IMR-90 (cell line): ENCODE results near the gene FNDC3B. TPM values are rescaled to one million over a fixed set of nuclear protein-coding genes. Genes with fewer than 3 reads are reported as not detected.
A peak's percentile ranks its signal among the peaks of the same experiment; 100 is the strongest.

Source experiments
- ATAC-seq: fragments of 200-7000 bp; cut with Tn5 transposase; 2 replicates; pipeline ENCODE4 v1.9.1; 2020; ENCODE audit warnings: low read depth, mild to moderate bottlenecking, moderate library complexity
- BruUV-seq: library from RNA; stranded (reverse); fragments of 400-500 nt; replicated peaks from 2 replicates; lab custom pipeline; 2021; lab: Mats Ljungman, UMichigan
- CTCF ChIA-PET: fragments of 300-600 bp; formaldehyde crosslinking; extraction: SDS; loops from one replicate; lab custom pipeline; 2021; ENCODE audit warnings: antibody characterized with exemption; lab: Yijun Ruan, JAX
- POLR2A ChIA-PET: fragments of 300-600 bp; sonication (Branson Sonifier 250); formaldehyde crosslinking; loops from one replicate; lab custom pipeline; 2022; ENCODE audit warnings: antibody characterized with exemption; ENCODE audit not compliant: unreplicated experiment; lab: Charles Lee
- DNase-seq: peaks from one replicate; pipeline ENCODE4 v3.0.0; 2013
- H2AFZ ChIP-seq: replicated peaks from 2 replicates; pipeline ENCODE3; 2013; ENCODE audit warnings: low read length, mild to moderate bottlenecking; ENCODE audit not compliant: poor library complexity
- H2AK5ac ChIP-seq: 2 replicates; pipeline ENCODE4 v1.6.1; 2013; ENCODE audit warnings: low read depth, low read length, inconsistent platforms
- H2AK9ac ChIP-seq: replicated peaks from 2 replicates; pipeline ENCODE3; 2013; ENCODE audit warnings: mild to moderate bottlenecking, low read depth, low read length, moderate library complexity; ENCODE audit not compliant: poor library complexity
- H2BK120ac ChIP-seq: 2 replicates; pipeline ENCODE4 v1.6.1; 2013; ENCODE audit warnings: low read depth, low read length, inconsistent platforms
- H2BK15ac ChIP-seq: 3 replicates; pipeline ENCODE4 v1.6.1; 2013; ENCODE audit warnings: low read depth, low read length, inconsistent platforms
- H2BK20ac ChIP-seq: 2 replicates; pipeline ENCODE4 v1.6.1; 2013; ENCODE audit warnings: low read depth, mild to moderate bottlenecking, inconsistent platforms, low read length, moderate library complexity
- H2BK5ac ChIP-seq: 2 replicates; pipeline ENCODE4 v1.6.1; 2013; ENCODE audit warnings: mild to moderate bottlenecking, low read depth, low read length, inconsistent platforms; ENCODE audit not compliant: poor library complexity, severe bottlenecking
- H3K14ac ChIP-seq: replicated peaks from 2 replicates; pipeline ENCODE4 v1.6.1; 2013; ENCODE audit warnings: low read depth, low read length, inconsistent platforms
- H3K18ac ChIP-seq: 2 replicates; pipeline ENCODE4 v1.6.1; 2013; ENCODE audit warnings: low read depth, low read length, control low read depth
- H3K23ac ChIP-seq: 2 replicates; pipeline ENCODE4 v1.6.1; 2013; ENCODE audit warnings: low read depth, low read length, inconsistent platforms
- H3K27ac ChIP-seq: 2 replicates; pipeline ENCODE4 v1.5.1; 2013; ENCODE audit warnings: mild to moderate bottlenecking, control low read depth, low read length; ENCODE audit not compliant: insufficient read depth
- H3K27me3 ChIP-seq: 2 replicates; pipeline ENCODE4 v1.6.1; 2013; ENCODE audit warnings: low read length; ENCODE audit not compliant: control insufficient read depth, insufficient read depth
- H3K36me3 ChIP-seq: 2 replicates; pipeline ENCODE4 v1.6.1; 2013; ENCODE audit warnings: low read length, mixed read lengths; ENCODE audit not compliant: control insufficient read depth, insufficient read depth
- H3K4ac ChIP-seq: 2 replicates; pipeline ENCODE4 v1.6.1; 2013; ENCODE audit warnings: low read depth, low read length, inconsistent platforms
- H3K4me1 ChIP-seq: 2 replicates; pipeline ENCODE4 v1.6.1; 2013; ENCODE audit warnings: low read length, mixed read lengths; ENCODE audit not compliant: control insufficient read depth, insufficient read depth
- H3K4me2 ChIP-seq: 2 replicates; pipeline ENCODE4 v1.6.1; 2013; ENCODE audit warnings: low read depth, mild to moderate bottlenecking, control low read depth, low read length, moderate library complexity
- H3K4me3 ChIP-seq: 2 replicates; pipeline ENCODE4 v1.5.1; 2013; ENCODE audit warnings: low read depth, mild to moderate bottlenecking, control low read depth, low read length, moderate library complexity; ENCODE audit not compliant: insufficient read depth
- H3K56ac ChIP-seq: 2 replicates; pipeline ENCODE4 v1.6.1; 2013; ENCODE audit warnings: low read length, inconsistent platforms; ENCODE audit not compliant: insufficient read depth; ENCODE audit errors: extremely low read depth
- H3K79me1 ChIP-seq, 2 experiments: 2 replicates each; pipeline ENCODE4 v1.6.1; 2013; ENCODE audit warnings: low read length in 2 of 2, inconsistent platforms in 1 of 2, low read depth in 1 of 2
- H3K9ac ChIP-seq: 2 replicates; pipeline ENCODE4 v1.6.1; 2013; ENCODE audit warnings: low read depth, low read length, control low read depth
- H3K9me1 ChIP-seq: 2 replicates; pipeline ENCODE4 v1.6.1; 2013; ENCODE audit warnings: low read length, inconsistent platforms; ENCODE audit not compliant: insufficient read depth
- H3K9me3 ChIP-seq: 2 replicates; pipeline ENCODE4 v1.6.1; 2013; ENCODE audit warnings: low read length; ENCODE audit not compliant: control insufficient read depth, insufficient read depth
- H4K20me1 ChIP-seq: 2 replicates; pipeline ENCODE4 v1.6.1; 2013; ENCODE audit warnings: low read length, inconsistent platforms; ENCODE audit not compliant: insufficient read depth
- H4K5ac ChIP-seq: 2 replicates; pipeline ENCODE4 v1.6.1; 2013; ENCODE audit warnings: mild to moderate bottlenecking, low read depth, low read length, control low read depth
- H4K8ac ChIP-seq, 2 experiments: 2 replicates each; pipeline ENCODE4 v1.6.1; 2013; ENCODE audit warnings: low read depth in 2 of 2, low read length in 2 of 2, control low read depth in 1 of 2, inconsistent platforms in 1 of 2
- H4K91ac ChIP-seq: 2 replicates; pipeline ENCODE4 v1.6.1; 2013; ENCODE audit warnings: low read depth, low read length, inconsistent platforms; ENCODE audit not compliant: insufficient read depth
- BHLHE40 ChIP-seq: fragments of 150-350 bp; IDR thresholded peaks from 2 replicates; pipeline ENCODE4 v1.6.1; 2016; ENCODE audit warnings: mild to moderate bottlenecking, low read depth, low read length
- CEBPB ChIP-seq: IDR thresholded peaks from 2 replicates; pipeline ENCODE4 v1.6.1; 2012; ENCODE audit warnings: low read depth, low read length, improper control_type of control experiment
- CHD1 ChIP-seq: IDR thresholded peaks from 2 replicates; pipeline ENCODE4 v1.6.1; 2012; ENCODE audit warnings: low read depth, low read length, improper control_type of control experiment
- FOS ChIP-seq: fragments of 150-350 bp; IDR thresholded peaks from 2 replicates; pipeline ENCODE4 v1.6.1; 2016; ENCODE audit warnings: low read depth, low read length
- MAFK ChIP-seq: IDR thresholded peaks from 2 replicates; pipeline ENCODE4 v1.6.1; 2012; ENCODE audit warnings: low read depth, low read length, improper control_type of control experiment
- MXI1 ChIP-seq: IDR thresholded peaks from 2 replicates; pipeline ENCODE4 v1.6.1; 2012; ENCODE audit warnings: low read depth, mild to moderate bottlenecking, low read length, moderate library complexity, borderline replicate concordance
- NFE2L2 ChIP-seq: fragments of 150-350 bp; IDR thresholded peaks from 2 replicates; pipeline ENCODE4 v1.6.1; 2016; ENCODE audit warnings: low read depth, mild to moderate bottlenecking, low read length
- POLR2A ChIP-seq: IDR thresholded peaks from 2 replicates; pipeline ENCODE4 v1.6.1; 2012; ENCODE audit warnings: mild to moderate bottlenecking, low read depth, low read length
- RAD21 ChIP-seq: IDR thresholded peaks from 2 replicates; pipeline ENCODE4 v1.6.1; 2012; ENCODE audit warnings: low read length, improper control_type of control experiment
- RCOR1 ChIP-seq: IDR thresholded peaks from 2 replicates; pipeline ENCODE4 v1.6.1; 2012; ENCODE audit warnings: mild to moderate bottlenecking, low read length, improper control_type of control experiment; ENCODE audit not compliant: insufficient replicate concordance
- RFX5 ChIP-seq: IDR thresholded peaks from 2 replicates; pipeline ENCODE4 v1.8.0; 2012; ENCODE audit warnings: low read depth, mild to moderate bottlenecking, low read length, moderate library complexity
- SMC3 ChIP-seq: fragments of 150-350 bp; IDR thresholded peaks from 2 replicates; pipeline ENCODE4 v1.6.1; 2016; ENCODE audit warnings: low read depth, mild to moderate bottlenecking, antibody characterized with exemption, low read length, moderate library complexity
- WGBS, 2 experiments: methylation state at CpG; one replicate each; pipeline versions ENCODE4 v1.1.5 to v1.1.7; 2013; ENCODE audit warnings: missing lambda C conversion rate in 2 of 2; ENCODE audit not compliant: insufficient read length in 1 of 2; ENCODE audit errors: extremely low coverage in 2 of 2; 5-methylcytosine and 5-hydroxymethylcytosine counted together
- dilution Hi-C: fragments of 300-500 bp; cut with HindIII; formaldehyde crosslinking; loops from one replicate; pipeline ENCODE4 v1.14.3; 2018; ENCODE audit warnings: low sequenced_read_pairs; ENCODE audit not compliant: unreplicated experiment
- in situ Hi-C: fragments of 300-500 bp; cut with MboI; formaldehyde crosslinking; loops from 3 replicates; pipeline ENCODE4 v1.14.3; 2019; ENCODE audit warnings: low sequenced_read_pairs, inconsistent platforms, mixed read lengths
- intact Hi-C: fragments of 100-400 bp; cut with micrococcal nuclease; formaldehyde crosslinking; loops from 2 replicates; pipeline ENCODE4 v1.10.0; 2022
- polyA plus RNA-seq, 3 experiments: library from polyadenylated mRNA; depleted of rRNA; stranded (reverse); fragments of >200 nt; gene quantifications; 2 replicates each; pipeline ENCODE4 v1.2.3, GENCODE V29; 2012; ENCODE audit warnings: low replicate concordance in 1 of 3
- total RNA-seq: library from RNA; depleted of rRNA; stranded (reverse); fragments of >200 nt; gene quantifications from 2 replicates; pipeline ENCODE4 v1.2.3, GENCODE V29; 2012
- TF ChIP-seq, protein P1 (sequence below): fragments of 150-350 bp; IDR thresholded peaks from 2 replicates; pipeline ENCODE4 v1.6.1; 2016; ENCODE audit warnings: low read depth, mild to moderate bottlenecking, low read length, moderate library complexity, borderline replicate concordance
- TF ChIP-seq, protein P2 (sequence below): conservative IDR thresholded peaks from 2 replicates; pipeline ENCODE4 v1.5.1; 2012; ENCODE audit warnings: mild to moderate bottlenecking, low read depth, low read length, improper control_type of control experiment
- TF ChIP-seq, protein P3 (sequence below): fragments of 150-350 bp; IDR thresholded peaks from 2 replicates; pipeline ENCODE4 v1.6.1; 2017; ENCODE audit warnings: mild to moderate bottlenecking, antibody characterized with exemption, low read length, low read depth

FNDC3B gene
- total and polyA plus RNA-seq, 2 of the 4 experiments (the other 2 are of a cell fraction), result 23.9 to 150 TPM

DNA sequence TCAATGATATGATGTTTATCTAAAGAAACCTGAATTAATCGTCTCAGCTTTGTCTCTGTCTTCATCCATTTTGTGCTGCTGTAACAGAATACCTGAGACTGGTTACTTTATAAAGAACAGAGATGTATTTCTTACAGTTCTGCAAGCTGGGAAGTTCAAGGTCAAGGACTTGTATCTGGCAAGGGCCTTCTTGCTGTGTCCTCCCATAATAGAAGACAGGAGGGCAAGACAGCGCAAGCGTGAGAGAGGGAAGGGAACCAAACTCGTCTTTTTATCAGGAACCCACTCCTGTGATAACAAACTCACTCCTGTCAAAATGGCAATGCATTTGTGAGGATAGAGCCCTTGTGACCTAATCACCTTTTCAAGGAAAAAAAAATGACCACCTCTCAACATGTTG, 277.4 kb downstream of the FNDC3B start:
- Histone ChIP-seq H3K9ac (no peak overlapping the region), H2AFZ (no peak overlapping the region), H3K4me1 (peaks cover 37% of the 10 kb centered on the region), H3K4ac (peak overlapping the region; percentile 63; the same call in 1 of the 2 replicates), H3K27me3 (no peaks in the 10 kb centered on the region), H3K9me3 (no peaks in the 10 kb centered on the region), H3K9me1 (peaks cover 35% of the 10 kb centered on the region), H4K91ac (peak overlapping the region; percentile 34; the same call in 1 of the 2 replicates), H3K23ac (no peak overlapping the region), H3K56ac (no peak overlapping the region), H2AK5ac (peak overlapping the region; percentile 78; the same call in 1 of the 2 replicates), H3K18ac (peak overlapping the region; percentile 17; the same call in 1 of the 2 replicates), H2AK9ac (no peak overlapping the region), H4K5ac (no peak overlapping the region), H3K79me1 (peaks cover 38 to 76% of the 10 kb centered on the region in 2 experiments), H2BK20ac (peak overlapping the region; percentile 57; the same call in 1 of the 2 replicates), H2BK5ac (peak overlapping the region; percentile 19), H3K36me3 (peaks cover 34% of the 10 kb centered on the region), H3K14ac (no peak overlapping the region; the same call in 1 of the 2 replicates), H4K8ac (peak overlapping the region in 1 of 2 experiments; percentile 44; a peak in 1 of 4 replicates), H4K20me1 (peaks cover 10% of the 10 kb centered on the region; the same call in 1 of the 2 replicates), H3K4me2 (no peak overlapping the region), H2BK15ac (0 out of 3 replicates have a peak overlapping the region, but pooled peaks have one; percentile 39), H3K4me3 (no peak overlapping the region), H3K27ac (peak overlapping the region; percentile 68), H2BK120ac (peak overlapping the region; percentile 72)
- no peak for DNase-seq
- ChIA-PET POLR2A (no interaction called here), CTCF (no interaction called here)
- BruUV-seq, result no TSS peak
- dilution Hi-C loops (no loop called here), intact Hi-C loops (no loop called here), in situ Hi-C loops (no loop called here)
- no CpG with 5 or more reads among the region's 4 CpGs for WGBS, 2 experiments
- ATAC-seq, result no peak
- TF ChIP-seq MXI1 (no peak), CEBPB (no peak), MAFK (no peak), FOS (no peak), RCOR1 (no peak), CHD1 (no peak), BHLHE40 (no peak), RAD21 (no peak), POLR2A (no peak), SMC3 (no peak), RFX5 (no peak), NFE2L2 (no peak)
- TF ChIP-seq, protein P1, sequence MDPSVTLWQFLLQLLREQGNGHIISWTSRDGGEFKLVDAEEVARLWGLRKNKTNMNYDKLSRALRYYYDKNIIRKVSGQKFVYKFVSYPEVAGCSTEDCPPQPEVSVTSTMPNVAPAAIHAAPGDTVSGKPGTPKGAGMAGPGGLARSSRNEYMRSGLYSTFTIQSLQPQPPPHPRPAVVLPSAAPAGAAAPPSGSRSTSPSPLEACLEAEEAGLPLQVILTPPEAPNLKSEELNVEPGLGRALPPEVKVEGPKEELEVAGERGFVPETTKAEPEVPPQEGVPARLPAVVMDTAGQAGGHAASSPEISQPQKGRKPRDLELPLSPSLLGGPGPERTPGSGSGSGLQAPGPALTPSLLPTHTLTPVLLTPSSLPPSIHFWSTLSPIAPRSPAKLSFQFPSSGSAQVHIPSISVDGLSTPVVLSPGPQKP, result no peak
- TF ChIP-seq, protein P2, sequence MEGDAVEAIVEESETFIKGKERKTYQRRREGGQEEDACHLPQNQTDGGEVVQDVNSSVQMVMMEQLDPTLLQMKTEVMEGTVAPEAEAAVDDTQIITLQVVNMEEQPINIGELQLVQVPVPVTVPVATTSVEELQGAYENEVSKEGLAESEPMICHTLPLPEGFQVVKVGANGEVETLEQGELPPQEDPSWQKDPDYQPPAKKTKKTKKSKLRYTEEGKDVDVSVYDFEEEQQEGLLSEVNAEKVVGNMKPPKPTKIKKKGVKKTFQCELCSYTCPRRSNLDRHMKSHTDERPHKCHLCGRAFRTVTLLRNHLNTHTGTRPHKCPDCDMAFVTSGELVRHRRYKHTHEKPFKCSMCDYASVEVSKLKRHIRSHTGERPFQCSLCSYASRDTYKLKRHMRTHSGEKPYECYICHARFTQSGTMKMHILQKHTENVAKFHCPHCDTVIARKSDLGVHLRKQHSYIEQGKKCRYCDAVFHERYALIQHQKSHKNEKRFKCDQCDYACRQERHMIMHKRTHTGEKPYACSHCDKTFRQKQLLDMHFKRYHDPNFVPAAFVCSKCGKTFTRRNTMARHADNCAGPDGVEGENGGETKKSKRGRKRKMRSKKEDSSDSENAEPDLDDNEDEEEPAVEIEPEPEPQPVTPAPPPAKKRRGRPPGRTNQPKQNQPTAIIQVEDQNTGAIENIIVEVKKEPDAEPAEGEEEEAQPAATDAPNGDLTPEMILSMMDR, result no peak
- TF ChIP-seq, protein P3, sequence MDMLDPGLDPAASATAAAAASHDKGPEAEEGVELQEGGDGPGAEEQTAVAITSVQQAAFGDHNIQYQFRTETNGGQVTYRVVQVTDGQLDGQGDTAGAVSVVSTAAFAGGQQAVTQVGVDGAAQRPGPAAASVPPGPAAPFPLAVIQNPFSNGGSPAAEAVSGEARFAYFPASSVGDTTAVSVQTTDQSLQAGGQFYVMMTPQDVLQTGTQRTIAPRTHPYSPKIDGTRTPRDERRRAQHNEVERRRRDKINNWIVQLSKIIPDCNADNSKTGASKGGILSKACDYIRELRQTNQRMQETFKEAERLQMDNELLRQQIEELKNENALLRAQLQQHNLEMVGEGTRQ, result no peak
